Heart left ventricle (tissue), 16 donors: ENCODE measurements around the gene FLII. TPM values are rescaled to one million over a fixed set of nuclear protein-coding genes. Genes with fewer than 3 reads are reported as not detected.
"Not testable (repeated sequence)": the region's sequence is repeated elsewhere in the genome, so short reads cannot be mapped to it uniquely, and the experiment has no call there.

Experiments
- ATAC-seq, 4 donors: fragments of 200-7000 bp; cut with Tn5 transposase; one replicate each; pipeline ENCODE4 v1.9.1; 2020 to 2022; ENCODE audit warnings: moderate library complexity in 4 of 4, mild to moderate bottlenecking in 3 of 4, moderate number of reproducible peaks in 1 of 4
- DNase-seq, 5 donors: peaks; one replicate each; pipeline ENCODE4 v3.0.0-alpha.2; 2020
- H3K27ac ChIP-seq, 12 donors: fragments of 200-600 bp; sonication (generic) in 4 of 12; one replicate each; pipeline versions ENCODE4 v1.5.0 to v1.8.0; 2016 to 2022; ENCODE audit warnings: mild to moderate bottlenecking in 2 of 12
- H3K27me3 ChIP-seq, 9 donors: fragments of 200-600 bp; sonication (generic) in 2 of 9; one replicate each; pipeline versions ENCODE4 v1.5.1 to v1.8.0; 2016 to 2022; ENCODE audit warnings: mild to moderate bottlenecking in 3 of 9
- H3K36me3 ChIP-seq, 9 donors: fragments of 200-600 bp; sonication (generic) in 2 of 9; one replicate each; pipeline versions ENCODE4 v1.5.0 to v1.8.0; 2018 to 2022; ENCODE audit warnings: mild to moderate bottlenecking in 2 of 9
- H3K4me1 ChIP-seq, 12 donors: fragments of 200-600 bp; sonication (generic) in 4 of 12; one replicate each; pipeline versions ENCODE4 v1.5.0 to v1.8.0; 2016 to 2022; ENCODE audit warnings: mild to moderate bottlenecking in 3 of 12
- H3K4me3 ChIP-seq, 12 donors: fragments of 200-600 bp; sonication (generic) in 4 of 12; one replicate each; pipeline versions ENCODE4 v1.5.0 to v1.8.0; 2017 to 2022; ENCODE audit warnings: mild to moderate bottlenecking in 9 of 12, moderate library complexity in 4 of 12
- H3K9me3 ChIP-seq, 12 donors: fragments of 200-600 bp; sonication (generic) in 4 of 12; one replicate each; pipeline versions ENCODE4 v1.5.0 to v1.8.0; 2016 to 2022; ENCODE audit warnings: mild to moderate bottlenecking in 1 of 12
- CTCF ChIP-seq, 12 donors: fragments of 200-600 bp; sonication (generic) in 4 of 12; IDR thresholded peaks; one replicate each; pipeline versions ENCODE4 v1.5.0 to v1.8.0; 2018 to 2022; ENCODE audit warnings: antibody characterized with exemption in 12 of 12, mild to moderate bottlenecking in 5 of 12
- POLR2A ChIP-seq, 2 donors: fragments of 450-650 bp; IDR thresholded peaks; one replicate each; pipeline ENCODE4 v1.6.1; 2017; ENCODE audit warnings: antibody characterized with exemption in 2 of 2, mild to moderate bottlenecking in 2 of 2, moderate library complexity in 2 of 2
- WGBS, 4 donors: extraction: QIAGEN DNeasy Blood & Tissue Kit in 2 of 4; methylation state at CpG; one replicate each; pipeline versions ENCODE4 v1.1.5 to v1.1.7; 2013 to 2018; 5-methylcytosine and 5-hydroxymethylcytosine counted together
- intact Hi-C, 10 donors: fragments of 100-400 bp; cut with DNase I; formaldehyde crosslinking; loops; one replicate each; pipeline versions ENCODE4 v1.11.1 to v1.14.2; 2022
- polyA plus RNA-seq, 2 donors: library from polyadenylated mRNA; stranded (reverse); fragments of 200-250 nt; gene quantifications; one replicate each; pipeline ENCODE4 v1.2.3, GENCODE V29; 2013
- total RNA-seq, 9 donors: library from RNA; depleted of rRNA in 2 of 9; stranded (reverse); fragments of >200 nt in 2 of 9; fragmentation: NEBNext Ultra II Directional in 3 of 9; extraction: Animal tissue kit (Norgen Biotek cat#: 25700) in 3 of 9; gene quantifications; one replicate each; pipeline versions ENCODE4 v1.1.0 to v1.2.4, GENCODE V29; 2016 to 2023
- donor health status: ischemic (EF 13 %, LVEDD 7.1; RV severe dilation, severe dysfunction).
- donor health status: healthy with polysubstance abuse.
- donor health status: DM: no; HTN: yes; CAD: no.
- donor health status: DM: no; HTN: no; CAD: no.
- donor health status: ischemic (EF 25% LVEDD 6.9; RV normal size, moderate dysfunction).
- donor health status: ischemic (EF 25% LVEDD 5.7; RV mildly dilated, moderate dysfunction).
- donor health status: healthy.
- donor health status: DM: yes; HTN: yes; CAD: no.
- donor health status: ischemic (EF 35%, LVEDD 5.7; RV mildly dilated, moderate dysfunction).
- donor health status: nonischemic (EF 11% LVEDD 7.7; RV severe dilation, severe dysfunction).
- donor health status: DM: yes; HTN: yes; CAD: no.
- donor health status: PGD.
- donor health status: ischemic (EF 29% LVEDD 5.4; RV normal size, mild dysfunction).
- donor health status: nonischemic (EF 23%, LVEDD 6.1; RV moderate dilation, normal function).

The FLII gene
- total and polyA plus RNA-seq, 11 donors = 218 to 535 (median 321) TPM

- ATAC-seq (peak in 2 of 4 donors; percentile 30 to 41), DNase-seq (peak in 1 of 5 donors; percentile 42)
- Histone ChIP-seq H3K4me1 (peaks cover 0 to 15% (median 1%) of the 10 kb centered on the region in 12 donors), H3K9me3 (no peaks in the 10 kb centered on the region), H3K27ac (no peak overlapping the region), H3K27me3 (no peaks in the 10 kb centered on the region), H3K4me3 (no peak overlapping the region), H3K36me3 (no peaks in the 10 kb centered on the region)
- intact Hi-C loops = loop anchor here in 6 of 10 donors (5.0 to 10.0 kb wide), 4 partner anchors 74 to 103 kb away; partner anchors contain the start of genes SMCR8 (in 1 of the 6) and TOP3A (in 1 of the 6)
- TF ChIP-seq CTCF (IDR thresholded peaks at IDR 0.05) = no peak
- no peak for TF ChIP-seq POLR2A (IDR thresholded peaks at IDR 0.05)
- WGBS, 4 donors = 28 to 51% (median 34%) methylated on average over 4 of the region's 4 CpGs
These were observed 39.7 kb downstream of the FLII start for GRCh38 chr17:18218756-18219415.

- peak; percentile 78 to 90 (median 88) for ATAC-seq
- TF ChIP-seq CTCF (IDR thresholded peaks at IDR 0.05) (peak; percentile 86 to 92 (median 90)), POLR2A (IDR thresholded peaks at IDR 0.05) (no peak)
- Histone ChIP-seq H3K27me3 (no peaks in the 10 kb centered on the region), H3K4me1 (peaks cover 0 to 15% (median 1%) of the 10 kb centered on the region in 12 donors), H3K36me3 (no peaks in the 10 kb centered on the region), H3K4me3 (no peak overlapping the region), H3K27ac (no peak overlapping the region), H3K9me3 (no peaks in the 10 kb centered on the region)
- intact Hi-C loops = loop anchor here in 6 of 10 donors (2.0 to 10.0 kb wide), 5 partner anchors 41 to 105 kb away; partner anchors contain the start of genes FLII (in 1 of the 6), SMCR8 (in 1 of the 6) and TOP3A (in 1 of the 6)
- WGBS, 4 donors = 11 to 12% (median 12%) methylated on average over 5 to 6 of the region's 6 CpGs
- peak; percentile 60 to 85 (median 74) for DNase-seq
These were observed 41.0 kb downstream of the FLII start for GRCh38 chr17:18217412-18218015.

GRCh38 chr17:18216906-18217305 is 41.6 kb downstream of the FLII start:
- not testable (repeated sequence) for H3K36me3 ChIP-seq, ATAC-seq, DNase-seq, H3K27me3 ChIP-seq, H3K4me3 ChIP-seq, H3K9me3 ChIP-seq, H3K27ac ChIP-seq
- H3K4me1 ChIP-seq = peaks cover 0 to 15% (median 1%) of the 10 kb centered on the region in 12 donors
- 79 to 86% (median 83%) methylated on average over 11 of the region's 11 CpGs for WGBS, 4 donors
- intact Hi-C loops = loop anchor here in 6 of 10 donors (2.0 to 10.0 kb wide), 5 partner anchors 42 to 105 kb away; partner anchors contain the start of genes FLII (in 1 of the 6), SMCR8 (in 1 of the 6) and TOP3A (in 1 of the 6)

GRCh38 chr17:18213666-18214270 is 44.8 kb downstream of the FLII start:
- intact Hi-C loops = loop anchor here in 3 of 10 donors (10.0 kb wide), 2 partner anchors 69 to 101 kb away; partner anchors contain the start of genes SMCR8 (in 1 of the 3) and TOP3A (in 1 of the 3)
- no peak for DNase-seq

More at GRCh38 chr17:18213666-18214270, 44.8 kb downstream of the FLII start:
- no peaks in the 10 kb centered on the region for H3K9me3 ChIP-seq
- no peaks in the 10 kb centered on the region for H3K27me3 ChIP-seq
- ATAC-seq = no peak
- WGBS, 4 donors = 63 to 64% (median 64%) methylated on average over 7 of the region's 7 CpGs
- TF ChIP-seq CTCF (IDR thresholded peaks at IDR 0.05) = no peak
- no peak for TF ChIP-seq POLR2A (IDR thresholded peaks at IDR 0.05)
- H3K4me1 ChIP-seq = peaks cover 0 to 9% (median 0%) of the 10 kb centered on the region in 12 donors
- no peak overlapping the region for H3K27ac ChIP-seq
- no peak overlapping the region for H3K4me3 ChIP-seq
- peaks cover 0 to 32% (median 25%) of the 10 kb centered on the region in 9 donors for H3K36me3 ChIP-seq
